ENCODE data around the gene TAAR6.

DNA sequence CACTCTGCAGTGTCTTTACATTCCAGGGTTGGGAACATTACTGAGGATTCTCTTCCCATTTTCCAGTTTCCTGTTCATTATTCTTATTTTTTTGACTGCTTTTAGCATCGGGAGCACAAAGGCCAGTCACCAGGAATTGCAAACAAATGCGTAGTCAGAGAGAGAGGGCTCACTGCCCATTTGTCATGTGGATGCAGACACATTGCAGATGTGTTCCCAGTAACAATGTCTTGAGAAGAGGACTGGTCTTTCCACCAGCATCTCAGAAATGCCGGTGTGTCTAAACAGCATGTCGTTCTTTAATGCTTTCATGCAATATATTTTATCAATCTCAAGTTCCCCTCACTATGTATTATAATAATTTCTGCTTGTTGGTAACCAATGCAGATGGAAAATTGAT is 952 bp upstream of the TAAR6 start:
- TF ChIP-seq, protein P1, sequence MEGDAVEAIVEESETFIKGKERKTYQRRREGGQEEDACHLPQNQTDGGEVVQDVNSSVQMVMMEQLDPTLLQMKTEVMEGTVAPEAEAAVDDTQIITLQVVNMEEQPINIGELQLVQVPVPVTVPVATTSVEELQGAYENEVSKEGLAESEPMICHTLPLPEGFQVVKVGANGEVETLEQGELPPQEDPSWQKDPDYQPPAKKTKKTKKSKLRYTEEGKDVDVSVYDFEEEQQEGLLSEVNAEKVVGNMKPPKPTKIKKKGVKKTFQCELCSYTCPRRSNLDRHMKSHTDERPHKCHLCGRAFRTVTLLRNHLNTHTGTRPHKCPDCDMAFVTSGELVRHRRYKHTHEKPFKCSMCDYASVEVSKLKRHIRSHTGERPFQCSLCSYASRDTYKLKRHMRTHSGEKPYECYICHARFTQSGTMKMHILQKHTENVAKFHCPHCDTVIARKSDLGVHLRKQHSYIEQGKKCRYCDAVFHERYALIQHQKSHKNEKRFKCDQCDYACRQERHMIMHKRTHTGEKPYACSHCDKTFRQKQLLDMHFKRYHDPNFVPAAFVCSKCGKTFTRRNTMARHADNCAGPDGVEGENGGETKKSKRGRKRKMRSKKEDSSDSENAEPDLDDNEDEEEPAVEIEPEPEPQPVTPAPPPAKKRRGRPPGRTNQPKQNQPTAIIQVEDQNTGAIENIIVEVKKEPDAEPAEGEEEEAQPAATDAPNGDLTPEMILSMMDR (IDR thresholded peaks at IDR 0.05; ENCODE audit: low read depth, low read length): no peak
- TF ChIP-seq, protein P2, sequence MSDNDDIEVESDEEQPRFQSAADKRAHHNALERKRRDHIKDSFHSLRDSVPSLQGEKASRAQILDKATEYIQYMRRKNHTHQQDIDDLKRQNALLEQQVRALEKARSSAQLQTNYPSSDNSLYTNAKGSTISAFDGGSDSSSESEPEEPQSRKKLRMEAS (IDR thresholded peaks at IDR 0.05; ENCODE audit: low read depth, low read length): no peak
- no peak for TF ChIP-seq POLR2A (IDR thresholded peaks at IDR 0.05; ENCODE audit: extremely low read depth, insufficient read length)

Measured in NB4 (cell line).